ENCODE results near the gene CENPN.

DNA sequence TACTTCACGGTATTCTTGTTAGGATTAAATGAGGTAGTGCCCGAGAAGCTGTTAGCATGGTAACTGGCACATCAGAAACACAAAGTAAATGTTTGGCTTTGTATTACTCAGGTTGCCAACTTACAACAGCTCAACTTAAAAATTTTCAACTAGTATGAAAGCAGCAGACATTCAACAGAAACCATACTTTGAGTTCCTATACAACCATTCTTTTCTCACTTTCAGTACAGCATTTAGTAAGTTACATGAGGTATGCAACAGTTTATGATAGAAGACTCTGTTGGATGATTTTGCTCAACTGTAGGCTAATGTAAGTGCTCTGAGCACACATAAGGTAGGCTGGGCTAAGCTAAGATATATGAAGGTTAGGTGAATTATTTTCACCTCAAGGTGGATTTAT, 7.7 kb downstream of the CENPN start:
- TF ChIP-seq CTCF (conservative IDR thresholded peaks at IDR 0.05) (no peak), EZH2 (IDR thresholded peaks at IDR 0.05; ENCODE audit: low read depth) (no peak)

Measured in PC-9 (cell line).